GM19043 (cell line): ENCODE measurements around the gene PTCD2.
A peak's percentile ranks its signal among the peaks of the same experiment; 100 is the strongest.
"Not testable (repeated sequence)": the region's sequence is repeated elsewhere in the genome, so short reads cannot be mapped to it uniquely, and the experiment has no call there.

Experiments
- ATAC-seq: cut with Tn5 transposase; IDR thresholded peaks from one replicate; pipeline ENCODE4 v1.9.1; 2021; ENCODE audit warnings: low read depth; ENCODE audit not compliant: unreplicated experiment

PTCD2 gene

GRCh38 chr5:72377910-72378638 is 57.9 kb downstream of the PTCD2 start:
- ATAC-seq, result no peak

GRCh38 chr5:72378639-72379289 is 58.6 kb downstream of the PTCD2 start:
- no peak for ATAC-seq

- ATAC-seq, result no peak
Measured at GRCh38 chr5:72379936-72380335, 59.8 kb downstream of the PTCD2 start.

GRCh38 chr5:72380492-72381274 is 60.5 kb downstream of the PTCD2 start:
- peak; percentile 70 for ATAC-seq

DNA sequence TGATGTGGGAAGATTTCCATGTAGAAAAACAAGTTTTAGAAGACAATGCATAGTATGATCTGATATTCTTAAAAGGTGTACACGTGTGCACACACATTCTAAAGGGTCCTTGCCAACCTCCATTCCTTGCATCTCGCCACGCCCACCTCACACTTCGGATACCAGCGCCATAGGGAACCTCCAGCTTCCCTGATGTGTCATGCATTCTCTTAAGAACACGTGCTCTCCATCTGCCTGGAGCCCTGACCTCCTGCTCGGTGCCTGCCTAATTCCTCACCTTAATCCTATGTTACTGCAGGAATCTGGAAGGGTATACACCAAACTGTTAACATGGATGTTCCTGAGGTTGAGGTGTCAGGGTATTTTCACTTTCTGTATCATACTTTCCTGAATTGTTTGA is 63.1 kb downstream of the PTCD2 start:
- ATAC-seq, result no peak

DNA sequence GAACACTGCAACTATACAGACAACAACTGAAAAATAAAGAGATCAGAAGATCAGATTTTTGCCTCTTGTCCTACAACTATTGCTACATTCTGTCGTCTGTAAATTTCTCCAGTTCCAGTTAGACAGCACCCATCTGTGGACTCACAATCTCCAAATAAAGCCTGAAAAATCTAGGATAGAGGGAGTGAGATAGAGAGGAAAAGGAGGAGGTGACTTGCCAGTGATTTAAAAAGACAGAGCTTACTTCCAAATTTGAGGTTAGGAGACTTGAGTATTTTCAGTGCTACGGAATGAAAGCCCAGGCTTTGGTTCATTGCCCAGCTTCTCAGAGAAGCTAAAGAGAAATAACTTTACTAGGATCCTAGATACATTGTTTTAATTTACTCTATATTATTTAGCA is 63.6 kb downstream of the PTCD2 start:
- no peak for ATAC-seq

- no peak for ATAC-seq
Measured at GRCh38 chr5:72386639-72387038, 66.5 kb downstream of the PTCD2 start.

GRCh38 chr5:72387985-72388384 is 67.8 kb downstream of the PTCD2 start:
- ATAC-seq, result no peak

DNA sequence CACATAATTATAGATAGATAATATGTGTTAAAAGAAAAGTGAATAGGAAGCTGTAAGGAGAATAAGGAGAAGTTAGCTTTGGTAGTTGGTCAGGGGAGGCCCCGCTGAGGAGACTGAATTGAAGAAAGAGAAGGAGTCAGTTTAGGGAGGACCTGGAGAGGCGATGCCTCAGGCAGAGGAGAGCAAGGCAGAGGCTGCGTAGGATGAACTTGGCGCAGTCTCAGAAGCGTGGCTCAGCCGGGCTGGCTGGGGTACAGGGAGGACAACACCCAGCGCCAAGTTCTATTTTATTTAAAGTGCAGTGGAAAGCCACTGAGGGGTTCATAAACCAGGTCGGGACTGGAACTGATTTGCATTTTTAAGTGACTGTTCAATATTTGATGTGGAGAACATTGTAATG is 68.5 kb downstream of the PTCD2 start:
- ATAC-seq, result no peak

DNA sequence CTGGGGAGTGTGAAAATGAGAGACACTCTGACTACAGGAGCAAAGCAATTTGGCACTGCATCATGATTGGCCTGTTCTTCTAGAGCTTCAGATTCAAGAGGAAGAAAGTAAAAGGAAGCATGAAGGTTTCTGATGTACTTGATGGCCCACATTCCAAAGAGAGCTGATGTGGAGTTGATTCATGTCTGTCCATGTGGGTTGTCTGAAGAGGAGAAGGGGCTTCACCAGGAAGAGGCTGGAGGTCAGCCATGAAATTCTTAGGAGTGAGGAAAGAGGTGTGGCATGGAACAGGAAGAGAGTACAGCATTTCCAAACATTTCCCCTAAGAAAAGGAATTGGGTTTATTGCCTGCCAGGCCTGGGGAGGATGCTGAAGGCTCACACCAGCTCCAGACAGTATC is 70.7 kb downstream of the PTCD2 start:
- no peak for ATAC-seq

DNA sequence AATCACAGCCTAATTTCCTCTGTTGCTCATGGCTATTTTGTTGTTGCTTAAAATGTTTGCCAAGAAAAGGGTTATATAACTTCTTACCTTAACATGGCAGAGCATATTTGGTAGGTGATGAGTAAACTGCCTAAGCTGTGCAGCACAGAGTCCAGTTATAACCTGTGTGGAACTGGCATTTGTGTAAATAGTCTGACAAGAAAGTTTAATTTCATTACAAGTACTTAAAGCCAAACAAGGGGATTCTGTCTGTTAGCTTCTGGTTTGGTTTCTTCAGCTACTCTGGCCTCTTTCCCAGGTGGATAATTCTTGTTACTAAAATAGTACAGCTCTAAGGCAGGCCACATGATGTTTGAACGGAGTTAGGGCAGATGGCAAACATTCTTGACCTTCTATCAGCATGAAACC is 72.2 kb downstream of the PTCD2 start:
- ATAC-seq, result no peak

DNA sequence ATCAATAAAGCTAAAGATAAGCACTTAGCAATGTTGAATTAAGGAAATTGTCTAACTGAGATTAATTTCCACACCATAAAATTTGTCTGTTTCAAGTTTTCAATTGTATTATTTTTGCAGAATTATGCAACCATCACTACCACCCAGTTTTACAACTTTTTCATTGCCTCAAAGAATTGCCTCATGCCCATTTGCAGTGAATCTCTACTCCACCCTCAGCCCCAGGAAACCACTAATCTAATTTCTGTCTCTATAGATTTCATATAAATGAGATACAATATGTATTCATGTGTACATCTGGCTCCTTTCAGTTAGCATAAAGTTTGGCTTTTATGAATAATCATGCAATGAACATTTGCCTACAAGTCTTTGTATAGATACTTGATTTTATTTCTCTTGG is 72.9 kb downstream of the PTCD2 start:
- ATAC-seq, result no peak

- ATAC-seq, result no peak
Measured at GRCh38 chr5:72394688-72395087, 74.5 kb downstream of the PTCD2 start.

GRCh38 chr5:72397836-72398235 is 77.7 kb downstream of the PTCD2 start:
- ATAC-seq, result no peak

GRCh38 chr5:72400950-72401349 is 80.8 kb downstream of the PTCD2 start:
- ATAC-seq, result no peak

- ATAC-seq, result no peak
Measured at GRCh38 chr5:72402381-72402890, 82.3 kb downstream of the PTCD2 start.

GRCh38 chr5:72402959-72403628 is 82.9 kb downstream of the PTCD2 start:
- no peak for ATAC-seq

- ATAC-seq, result not testable (repeated sequence)
Measured at GRCh38 chr5:72404771-72405170, 84.6 kb downstream of the PTCD2 start.

GRCh38 chr5:72407078-72407477 is 86.9 kb downstream of the PTCD2 start:
- ATAC-seq, result no peak

DNA sequence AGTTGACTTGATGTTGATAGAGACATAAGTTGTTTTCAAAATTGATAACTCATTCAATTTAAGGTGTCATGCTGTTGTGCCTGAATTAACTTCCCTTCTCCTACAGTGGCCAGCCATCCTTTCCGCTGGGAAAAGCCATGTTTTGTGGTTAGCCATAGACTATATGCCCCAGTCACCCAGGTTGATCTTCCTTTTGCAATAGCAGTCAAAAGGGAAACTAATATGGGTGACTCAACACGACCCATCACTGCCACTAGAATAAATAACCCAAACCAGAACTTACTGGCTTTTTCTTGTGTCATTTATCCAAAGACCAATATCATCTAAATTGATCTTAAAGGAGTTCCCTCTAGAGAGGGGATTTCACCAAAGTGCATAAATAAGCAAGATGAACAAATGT is 87.4 kb downstream of the PTCD2 start:
- ATAC-seq, result no peak

GRCh38 chr5:72408127-72408526 is 88.0 kb downstream of the PTCD2 start:
- ATAC-seq, result no peak
